ENCODE results near the gene RUVBL2. TPM values are rescaled to one million over a fixed set of nuclear protein-coding genes. Genes with fewer than 3 reads are reported as not detected.

RUVBL2 gene
- total RNA-seq, 4 donors from 2014 or later, result 80.5 to 131 (median 118) TPM

GRCh38 chr19:48961051-48961649 is 32.5 kb upstream of the RUVBL2 start:
- H3K9me3 ChIP-seq, result no peaks in the 10 kb centered on the region
- intact Hi-C loops (cut with DNase I), result no loop called here
- peak overlapping the region in 1 of 3 donors; percentile 2 for H3K27ac ChIP-seq
- DNase-seq, result no peak
- H3K4me1 ChIP-seq, result peaks cover 22 to 28% of the 10 kb centered on the region in 2 donors
- TF ChIP-seq POLR2A (IDR thresholded peaks at IDR 0.05) (no peak), CTCF (IDR thresholded peaks at IDR 0.05) (no peak)
- WGBS, 2 donors, result 92 to 93% methylated on average over 19 of the region's 19 CpGs
- no peaks in the 10 kb centered on the region for H3K27me3 ChIP-seq
- H3K4me3 ChIP-seq (replicated peaks in 1 of 3), result no peak overlapping the region
- H3K36me3 ChIP-seq, result peaks cover 4 to 6% of the 10 kb centered on the region in 2 donors

GRCh38 chr19:48961673-48962028 is 32.0 kb upstream of the RUVBL2 start:
- TF ChIP-seq POLR2A (IDR thresholded peaks at IDR 0.05), result no peak
- TF ChIP-seq CTCF (IDR thresholded peaks at IDR 0.05), result no peak
- intact Hi-C loops (cut with DNase I), result no loop called here
- no peak overlapping the region for H3K4me3 ChIP-seq (replicated peaks in 1 of 3)
- peaks cover 9 to 11% of the 10 kb centered on the region in 2 donors for H3K36me3 ChIP-seq
- peak overlapping the region in 2 of 3 donors; percentile 65 to 97 for H3K27ac ChIP-seq
- WGBS, 2 donors, result 57 to 85% methylated on average over 3 to 12 of the region's 12 CpGs
- H3K9me3 ChIP-seq, result no peaks in the 10 kb centered on the region
- no peaks in the 10 kb centered on the region for H3K27me3 ChIP-seq
- DNase-seq, result no peak
- H3K4me1 ChIP-seq, result peaks cover 27 to 30% of the 10 kb centered on the region in 2 donors

GRCh38 chr19:48962029-48962848 is 31.4 kb upstream of the RUVBL2 start:
- Histone ChIP-seq H3K4me3 (replicated peaks in 1 of 3) (no peak overlapping the region), H3K36me3 (peaks cover 10 to 17% of the 10 kb centered on the region in 2 donors), H3K27me3 (no peaks in the 10 kb centered on the region), H3K9me3 (no peaks in the 10 kb centered on the region), H3K4me1 (peaks cover 28 to 36% of the 10 kb centered on the region in 2 donors), H3K27ac (peak overlapping the region; percentile 65 to 97 (median 87))
- peak; percentile 63 to 78 for DNase-seq
- WGBS, 2 donors, result 65 to 70% methylated on average over 22 of the region's 22 CpGs
- TF ChIP-seq CTCF (IDR thresholded peaks at IDR 0.05), result no peak
- TF ChIP-seq POLR2A (IDR thresholded peaks at IDR 0.05), result peak in 1 of 2 donors; percentile 33
- intact Hi-C loops (cut with DNase I), result no loop called here

GRCh38 chr19:48962849-48963165 is 30.9 kb upstream of the RUVBL2 start:
- Histone ChIP-seq H3K27ac (peak overlapping the region; percentile 65 to 97 (median 87)), H3K4me3 (replicated peaks in 1 of 3) (no peak overlapping the region), H3K4me1 (peaks cover 33 to 42% of the 10 kb centered on the region in 2 donors), H3K9me3 (no peaks in the 10 kb centered on the region), H3K27me3 (no peaks in the 10 kb centered on the region), H3K36me3 (peaks cover 10 to 17% of the 10 kb centered on the region in 2 donors)
- intact Hi-C loops (cut with DNase I), result no loop called here
- no peak for DNase-seq
- 62 to 63% methylated on average over 6 to 7 of the region's 7 CpGs for whole genome bisulfite sequencing, 2 donors
- TF ChIP-seq POLR2A (IDR thresholded peaks at IDR 0.05), result no peak
- TF ChIP-seq CTCF (IDR thresholded peaks at IDR 0.05), result no peak
